ENCODE data around the gene SLC9A9.

The SLC9A9 gene

DNA sequence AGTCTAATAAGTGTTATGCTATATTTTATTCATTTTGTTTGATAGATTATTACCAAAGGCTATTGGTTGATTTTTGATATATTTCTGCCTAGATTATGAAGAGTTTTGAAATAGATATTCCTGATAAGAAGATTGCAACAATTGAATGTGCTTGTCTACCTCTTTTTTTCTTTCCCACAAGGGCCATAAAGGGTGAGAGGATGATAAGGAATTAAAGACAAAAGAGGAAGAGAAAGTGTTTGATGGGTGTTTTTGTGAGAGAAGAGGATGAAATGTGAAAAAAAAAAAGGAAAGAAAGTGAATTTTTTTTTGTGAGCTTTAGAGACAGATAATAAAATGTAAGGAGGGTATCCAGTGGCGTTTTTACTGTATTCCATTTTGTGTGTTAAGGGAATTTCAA, 484.3 kb downstream of the SLC9A9 start:
- DNase-seq (ENCODE audit: extremely low spot score), result no peak
- CTCF ChIA-PET, result interaction anchor here (1.1 to 3.0 kb wide), 5 partner anchors 11 to 110 kb away, joined by 3 to 12 read pairs (median 4); no protein-coding TSS in a partner anchor
- TF ChIP-seq, protein P1, sequence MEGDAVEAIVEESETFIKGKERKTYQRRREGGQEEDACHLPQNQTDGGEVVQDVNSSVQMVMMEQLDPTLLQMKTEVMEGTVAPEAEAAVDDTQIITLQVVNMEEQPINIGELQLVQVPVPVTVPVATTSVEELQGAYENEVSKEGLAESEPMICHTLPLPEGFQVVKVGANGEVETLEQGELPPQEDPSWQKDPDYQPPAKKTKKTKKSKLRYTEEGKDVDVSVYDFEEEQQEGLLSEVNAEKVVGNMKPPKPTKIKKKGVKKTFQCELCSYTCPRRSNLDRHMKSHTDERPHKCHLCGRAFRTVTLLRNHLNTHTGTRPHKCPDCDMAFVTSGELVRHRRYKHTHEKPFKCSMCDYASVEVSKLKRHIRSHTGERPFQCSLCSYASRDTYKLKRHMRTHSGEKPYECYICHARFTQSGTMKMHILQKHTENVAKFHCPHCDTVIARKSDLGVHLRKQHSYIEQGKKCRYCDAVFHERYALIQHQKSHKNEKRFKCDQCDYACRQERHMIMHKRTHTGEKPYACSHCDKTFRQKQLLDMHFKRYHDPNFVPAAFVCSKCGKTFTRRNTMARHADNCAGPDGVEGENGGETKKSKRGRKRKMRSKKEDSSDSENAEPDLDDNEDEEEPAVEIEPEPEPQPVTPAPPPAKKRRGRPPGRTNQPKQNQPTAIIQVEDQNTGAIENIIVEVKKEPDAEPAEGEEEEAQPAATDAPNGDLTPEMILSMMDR (IDR thresholded peaks at IDR 0.05; ENCODE audit: control extremely low read depth, extremely low read depth, low read depth, missing control alignments), result no peak
- POLR2A ChIA-PET, result no interaction called here

DNA sequence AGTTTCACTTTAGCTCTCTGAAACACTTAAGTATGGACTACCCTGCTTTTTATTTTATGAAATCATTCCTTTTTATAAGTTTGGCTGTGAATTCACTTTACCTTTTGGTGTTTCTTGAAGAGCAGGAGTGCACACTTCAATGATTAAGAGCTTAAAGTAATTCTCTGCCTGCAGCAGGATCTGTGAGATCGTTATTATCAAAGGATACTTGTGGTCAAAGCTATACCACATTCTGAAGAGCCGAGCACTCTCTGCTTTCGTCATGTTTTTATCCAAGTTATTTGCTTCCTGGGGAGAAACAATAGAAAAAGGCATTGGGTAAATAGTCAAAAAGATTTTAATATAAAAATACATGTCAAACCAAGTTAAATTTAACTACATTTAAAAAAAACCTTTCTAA, 485.0 kb downstream of the SLC9A9 start:
- TF ChIP-seq, protein P1 (IDR thresholded peaks at IDR 0.05; ENCODE audit: control extremely low read depth, extremely low read depth, low read depth, missing control alignments), result no peak
- CTCF ChIA-PET, result interaction anchor here (0.8 to 3.0 kb wide), 7 partner anchors 11 to 256 kb away, joined by 3 to 12 read pairs (median 4); no protein-coding TSS in a partner anchor
- no peak for DNase-seq (ENCODE audit: extremely low spot score)
- POLR2A ChIA-PET, result no interaction called here

DNA sequence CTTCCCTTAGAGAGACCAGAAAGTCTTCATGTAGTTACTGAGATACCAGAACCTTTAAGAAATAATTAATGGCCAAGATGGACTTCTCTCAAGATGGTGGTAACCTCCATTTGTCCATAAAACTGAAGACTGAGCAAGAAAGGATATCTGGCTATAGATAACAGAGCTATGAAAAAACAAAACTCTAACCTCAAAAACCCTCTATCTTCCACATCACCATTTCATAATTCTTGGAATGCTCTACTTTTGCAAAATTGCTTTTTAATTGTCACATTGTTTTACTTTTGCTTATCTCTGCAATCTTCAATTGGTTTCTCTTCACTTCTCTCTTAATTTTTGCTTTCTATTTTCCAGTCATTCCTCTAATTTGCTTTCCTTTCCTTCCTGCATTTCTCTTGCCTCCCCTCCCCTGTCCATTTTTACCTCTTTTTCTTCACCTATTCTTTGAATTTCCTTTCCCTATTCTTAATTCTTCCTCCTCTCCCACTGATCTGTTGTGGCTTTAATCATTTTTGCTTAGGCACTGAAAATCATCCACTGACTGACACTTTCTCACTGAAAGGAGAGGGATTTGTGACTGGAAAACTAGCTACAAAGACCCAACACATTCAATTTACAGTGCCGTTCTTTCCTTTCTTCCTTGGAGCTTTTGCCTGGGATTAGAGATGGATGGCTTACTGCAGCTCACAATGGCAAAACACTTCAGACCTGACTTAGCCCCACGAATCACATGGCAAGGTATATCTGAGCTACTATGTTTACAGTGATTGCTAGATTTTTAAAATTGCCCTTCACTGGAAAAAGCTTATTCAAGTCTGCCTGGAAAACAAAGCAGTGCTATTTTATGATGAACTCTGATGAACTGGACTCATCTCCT, 485.9 kb downstream of the SLC9A9 start:
- no peak for DNase-seq (ENCODE audit: extremely low spot score)
- TF ChIP-seq, protein P1 (IDR thresholded peaks at IDR 0.05; ENCODE audit: control extremely low read depth, extremely low read depth, low read depth, missing control alignments), result no peak
- CTCF ChIA-PET, result interaction anchor here (0.8 to 3.0 kb wide), 8 partner anchors 10 to 255 kb away, joined by 3 to 12 read pairs (median 4); no protein-coding TSS in a partner anchor
- POLR2A ChIA-PET, result no interaction called here

DNA sequence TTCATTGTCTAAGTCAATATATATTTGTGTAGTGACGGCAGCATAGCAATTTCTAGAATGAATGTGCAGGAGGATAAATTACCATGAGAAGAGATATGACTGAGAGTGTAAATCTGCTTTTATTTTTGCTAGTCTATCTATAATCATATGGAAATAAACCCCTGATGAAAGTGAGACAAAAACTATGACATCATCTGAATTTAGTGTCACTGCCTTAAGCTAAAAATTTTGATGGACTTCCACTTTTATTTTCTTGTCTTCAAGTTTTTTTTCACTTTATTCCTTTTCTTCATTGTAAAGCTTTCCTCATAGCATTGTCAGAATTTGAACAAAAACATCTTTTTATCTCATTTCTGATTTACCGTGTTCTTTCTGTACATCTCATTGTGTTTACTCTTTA, 486.7 kb downstream of the SLC9A9 start:
- no peak for DNase-seq (ENCODE audit: extremely low spot score)
- POLR2A ChIA-PET, result no interaction called here
- CTCF ChIA-PET, result interaction anchor here (1.1 to 3.0 kb wide), 4 partner anchors 9 to 16 kb away, joined by 3 to 12 read pairs (median 4); no protein-coding TSS in a partner anchor
- TF ChIP-seq, protein P1 (IDR thresholded peaks at IDR 0.05; ENCODE audit: control extremely low read depth, extremely low read depth, low read depth, missing control alignments), result no peak

DNA sequence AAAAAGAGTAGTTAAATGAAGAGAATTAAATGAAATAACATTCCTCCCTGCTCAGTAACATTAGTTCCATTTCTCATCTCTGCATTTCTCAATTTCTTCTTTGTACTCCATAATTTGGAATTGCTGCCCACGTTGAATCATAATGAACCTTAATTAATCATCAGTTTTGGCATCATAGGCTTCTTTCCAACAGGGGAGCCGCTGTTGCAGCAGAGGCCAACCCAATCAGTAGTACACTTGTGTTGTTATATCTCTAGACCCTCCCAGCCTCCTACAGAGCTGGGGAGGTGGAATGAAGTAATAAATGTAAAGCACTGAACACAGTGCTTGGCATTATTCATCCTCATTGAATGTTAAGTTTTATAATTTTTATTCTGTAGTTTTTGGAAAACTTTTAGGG, 488.0 kb downstream of the SLC9A9 start:
- no peak for DNase-seq (ENCODE audit: extremely low spot score)
- TF ChIP-seq, protein P1 (IDR thresholded peaks at IDR 0.05; ENCODE audit: control extremely low read depth, extremely low read depth, low read depth, missing control alignments), result no peak
- POLR2A ChIA-PET, result no interaction called here
- CTCF ChIA-PET, result interaction anchor here (0.9 to 1.5 kb wide), 3 partner anchors 9 to 11 kb away, joined by 3 to 4 read pairs (median 3); no protein-coding TSS in a partner anchor

DNA sequence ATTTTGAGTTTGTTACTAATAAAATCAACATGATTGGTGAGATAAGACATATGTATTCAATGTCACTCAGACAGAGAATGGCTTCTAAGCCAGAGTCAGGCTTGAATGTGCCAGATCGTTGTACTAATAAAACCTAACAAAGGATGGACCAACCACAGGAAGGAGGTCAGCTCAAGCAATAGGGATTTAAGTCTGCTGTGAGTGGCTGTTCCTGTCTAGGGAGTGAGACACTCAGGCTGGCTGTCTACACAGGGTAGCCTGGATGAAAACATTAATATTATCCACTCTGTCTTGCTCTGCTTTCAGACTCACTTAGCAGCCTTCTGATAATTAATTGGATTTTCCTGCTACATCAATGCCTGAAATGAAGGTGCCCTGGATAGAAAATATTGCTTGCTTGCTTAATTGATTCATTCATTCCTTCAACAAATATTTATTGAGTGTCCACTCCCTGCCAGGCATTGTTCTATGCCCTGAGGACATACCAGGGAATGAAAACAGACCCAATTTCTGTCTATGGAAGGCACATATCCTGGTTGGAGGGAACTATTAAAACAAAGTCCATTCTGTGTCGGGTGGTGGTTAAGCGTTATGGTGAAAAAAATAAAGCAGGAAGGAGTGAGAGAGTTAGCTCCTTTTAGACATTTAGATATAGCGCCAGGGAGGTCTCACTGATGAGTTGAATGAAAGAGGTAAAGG, 489.3 kb downstream of the SLC9A9 start:
- POLR2A ChIA-PET, result no interaction called here
- CTCF ChIA-PET, result interaction anchor here (1.1 to 1.6 kb wide), 3 partner anchors 8 to 12 kb away, joined by 3 to 4 read pairs (median 3); no protein-coding TSS in a partner anchor
- TF ChIP-seq, protein P1 (IDR thresholded peaks at IDR 0.05; ENCODE audit: control extremely low read depth, extremely low read depth, low read depth, missing control alignments), result no peak
- no peak for DNase-seq (ENCODE audit: extremely low spot score)
